ENCODE measurements around the gene PPP1R9A.

Gene PPP1R9A

GRCh38 chr7:95035295-95035694, 127.9 kb downstream of the PPP1R9A start:
- DNase-seq (ENCODE audit: low spot score), result no peak

- DNase-seq (ENCODE audit: low spot score), result no peak
Measured at GRCh38 chr7:95041031-95041430, 133.6 kb downstream of the PPP1R9A start.

- DNase-seq (ENCODE audit: low spot score), result no peak
Measured at GRCh38 chr7:95045236-95045923, 138.0 kb downstream of the PPP1R9A start.

GRCh38 chr7:95046494-95047240, 139.3 kb downstream of the PPP1R9A start:
- no peak for DNase-seq (ENCODE audit: low spot score)

GRCh38 chr7:95047291-95047690, 139.9 kb downstream of the PPP1R9A start:
- DNase-seq (ENCODE audit: low spot score), result no peak

GRCh38 chr7:95052566-95053094, 145.2 kb downstream of the PPP1R9A start:
- DNase-seq (ENCODE audit: low spot score), result no peak

- no peak for DNase-seq (ENCODE audit: low spot score)
Measured at GRCh38 chr7:95054386-95054785, 147.0 kb downstream of the PPP1R9A start.

GRCh38 chr7:95055295-95055694, 147.9 kb downstream of the PPP1R9A start:
- DNase-seq (ENCODE audit: low spot score), result no peak

GRCh38 chr7:95056107-95056739, 148.8 kb downstream of the PPP1R9A start:
- DNase-seq (ENCODE audit: low spot score), result no peak

GRCh38 chr7:95056901-95057300, 149.5 kb downstream of the PPP1R9A start:
- no peak for DNase-seq (ENCODE audit: low spot score)

GRCh38 chr7:95059842-95060313, 152.5 kb downstream of the PPP1R9A start:
- DNase-seq (ENCODE audit: low spot score), result no peak

- DNase-seq (ENCODE audit: low spot score), result no peak
Measured at GRCh38 chr7:95062901-95063300, 155.5 kb downstream of the PPP1R9A start.

GRCh38 chr7:95066737-95067530, 159.5 kb downstream of the PPP1R9A start:
- peak; percentile 3 for DNase-seq (ENCODE audit: low spot score)

GRCh38 chr7:95088536-95089215, 181.3 kb downstream of the PPP1R9A start:
- DNase-seq (ENCODE audit: low spot score), result no peak

- no peak for DNase-seq (ENCODE audit: low spot score)
Measured at GRCh38 chr7:95089414-95090315, 182.3 kb downstream of the PPP1R9A start.

- DNase-seq (ENCODE audit: low spot score), result no peak
Measured at GRCh38 chr7:95092324-95092723, 184.9 kb downstream of the PPP1R9A start.

- DNase-seq (ENCODE audit: low spot score), result no peak
Measured at GRCh38 chr7:95095259-95095965, 188.0 kb downstream of the PPP1R9A start.

GRCh38 chr7:95095966-95096540, 188.7 kb downstream of the PPP1R9A start:
- no peak for DNase-seq (ENCODE audit: low spot score)

- DNase-seq (ENCODE audit: low spot score), result no peak
Measured at GRCh38 chr7:95097291-95097690, 189.9 kb downstream of the PPP1R9A start.
